BJ (cell line): Measurements from ENCODE around the gene MYH15. TPM values are rescaled to one million over a fixed set of nuclear protein-coding genes. Genes with fewer than 3 reads are reported as not detected.

ENCODE experiments used
- CTCF ChIA-PET: fragments of 350-600 bp; formaldehyde crosslinking; extraction: SDS; loops from one replicate; lab custom pipeline; 2021; ENCODE audit warnings: antibody characterized with exemption, inconsistent platforms; lab: Yijun Ruan, JAX
- POLR2A ChIA-PET: fragments of 300-600 bp; sonication (Branson Sonifier 250); formaldehyde crosslinking; extraction: SDS; loops from one replicate; lab custom pipeline; 2021; ENCODE audit warnings: antibody characterized with exemption; lab: Charles Lee
- DNase-seq: peaks from one replicate; pipeline ENCODE4 v3.0.0-alpha.2; 2011; ENCODE audit warnings: low read depth
- H3K27me3 ChIP-seq: 2 replicates; pipeline ENCODE4 v1.6.0; 2011; ENCODE audit warnings: low read length; ENCODE audit not compliant: control insufficient read depth, insufficient read depth
- H3K36me3 ChIP-seq: 2 replicates; pipeline ENCODE4 v1.5.1; 2011; ENCODE audit warnings: low read length; ENCODE audit not compliant: control insufficient read depth, insufficient read depth
- H3K4me3 ChIP-seq: 2 replicates; pipeline ENCODE4 v1.5.1; 2011; ENCODE audit warnings: low read depth, mild to moderate bottlenecking, control low read depth, low read length
- CTCF ChIP-seq: IDR thresholded peaks from 2 replicates; pipeline ENCODE4 v1.5.1; 2011; ENCODE audit warnings: low read depth, mild to moderate bottlenecking, control low read depth, inconsistent platforms, low read length, moderate library complexity; ENCODE audit not compliant: insufficient read depth
- polyA plus RNA-seq: library from polyadenylated mRNA; depleted of rRNA; stranded (reverse); fragments of >200 nt; gene quantifications from 2 replicates; pipeline ENCODE4 v1.2.3, GENCODE V29; 2011

MYH15 gene
- polyA plus RNA-seq, 1 experiment, result 0.02 TPM

GRCh38 chr3:108507902-108508301 lies 2.5 kb downstream of the MYH15 start:
- Histone ChIP-seq H3K4me3 (no peak overlapping the region), H3K27me3 (peaks cover 3% of the 10 kb centered on the region; the same call in 1 of the 2 replicates), H3K36me3 (no peaks in the 10 kb centered on the region)
- TF ChIP-seq CTCF, result no peak
- ChIA-PET POLR2A (no interaction called here), CTCF (interaction anchor here (1.0 to 2.0 kb wide), 2 partner anchors 9 to 15 kb away, joined by 3 to 8 read pairs; no protein-coding TSS in a partner anchor)
- no peak for DNase-seq

GRCh38 chr3:108505811-108506210 lies 4.6 kb downstream of the MYH15 start:
- Histone ChIP-seq H3K27me3 (peaks cover 3% of the 10 kb centered on the region; the same call in 1 of the 2 replicates), H3K36me3 (no peaks in the 10 kb centered on the region), H3K4me3 (no peak overlapping the region)
- DNase-seq, result no peak
- no peak for TF ChIP-seq CTCF
- ChIA-PET POLR2A (no interaction called here), CTCF (interaction anchor here (0.6 to 1.0 kb wide), 2 partner anchors 46 to 275 kb away, joined by 3 to 5 read pairs; no protein-coding TSS in a partner anchor)

- POLR2A ChIA-PET, result no interaction called here
- CTCF ChIA-PET, result no interaction called here
- no peaks in the 10 kb centered on the region for H3K36me3 ChIP-seq
Measured at GRCh38 chr3:108503722-108504121, 6.7 kb downstream of the MYH15 start.

GRCh38 chr3:108501535-108501934 lies 8.9 kb downstream of the MYH15 start:
- no peak overlapping the region for H3K4me3 ChIP-seq
- ChIA-PET CTCF (interaction anchor here (1.0 kb wide), 1 partner anchor 50 kb away, joined by 3 read pairs; no protein-coding TSS in a partner anchor), POLR2A (no interaction called here)
- TF ChIP-seq CTCF, result no peak
- no peaks in the 10 kb centered on the region; the same call in 1 of the 2 replicates for H3K27me3 ChIP-seq
- no peak for DNase-seq
- no peaks in the 10 kb centered on the region for H3K36me3 ChIP-seq

More at GRCh38 chr3:108503722-108504121, 6.7 kb downstream of the MYH15 start:
- H3K27me3 ChIP-seq, result peaks cover 3% of the 10 kb centered on the region; the same call in 1 of the 2 replicates
- TF ChIP-seq CTCF, result no peak
- DNase-seq, result no peak
- no peak overlapping the region for H3K4me3 ChIP-seq

- no peaks in the 10 kb centered on the region for H3K36me3 ChIP-seq
- no peak for DNase-seq
- ChIA-PET CTCF (interaction anchor here (0.6 to 1.6 kb wide), 4 partner anchors 15 to 299 kb away, joined by 3 to 4 read pairs (median 3); no protein-coding TSS in a partner anchor), POLR2A (no interaction called here)
- no peak for TF ChIP-seq CTCF
- H3K4me3 ChIP-seq, result no peak overlapping the region
- no peaks in the 10 kb centered on the region; the same call in 1 of the 2 replicates for H3K27me3 ChIP-seq
Measured at GRCh38 chr3:108500728-108501127, 9.7 kb downstream of the MYH15 start.
